Large intestine (tissue), 3 donors: ENCODE data around the gene UBXN7. TPM values are rescaled to one million over a fixed set of nuclear protein-coding genes. Genes with fewer than 3 reads are reported as not detected.
"Not testable (repeated sequence)": the region's sequence is repeated elsewhere in the genome, so short reads cannot be mapped to it uniquely, and the experiment has no call there.

Source experiments
- DNase-seq, 2 donors: peaks; one replicate each; pipeline versions ENCODE4 v3.0.0 to v3.0.0-alpha.2; 2013
- H3K27ac ChIP-seq: one replicate; pipeline ENCODE4 v1.5.1; 2013; ENCODE audit warnings: low read length
- H3K27me3 ChIP-seq: 2 replicates; pipeline ENCODE4 v1.6.1; 2013; ENCODE audit warnings: low read length; ENCODE audit not compliant: control insufficient read depth, insufficient read depth
- H3K36me3 ChIP-seq: 2 replicates; pipeline ENCODE4 v1.6.1; 2013; ENCODE audit warnings: low read length; ENCODE audit not compliant: control insufficient read depth, insufficient read depth
- H3K4me1 ChIP-seq: one replicate; pipeline ENCODE4 v1.6.1; 2013; ENCODE audit warnings: low read length; ENCODE audit not compliant: control insufficient read depth, insufficient read depth
- H3K4me3 ChIP-seq: one replicate; pipeline ENCODE4 v1.5.1; 2013; ENCODE audit warnings: low read length
- H3K9me3 ChIP-seq: one replicate; pipeline ENCODE4 v1.6.1; 2013; ENCODE audit warnings: mild to moderate bottlenecking, low read depth, low read length, moderate library complexity; ENCODE audit not compliant: control insufficient read depth
- WGBS: methylation state at CpG from one replicate; pipeline ENCODE4 v1.1.5; 2013; ENCODE audit warnings: low lambda C conversion rate; ENCODE audit not compliant: insufficient coverage; 5-methylcytosine and 5-hydroxymethylcytosine counted together
- polyA plus RNA-seq: library from polyadenylated mRNA; unstranded; fragments of 120-200 nt; gene quantifications from one replicate; pipeline ENCODE4 v1.2.1, GENCODE V29; 2013

UBXN7 gene
- polyA plus RNA-seq, 1 donor: 25.5 TPM

DNA sequence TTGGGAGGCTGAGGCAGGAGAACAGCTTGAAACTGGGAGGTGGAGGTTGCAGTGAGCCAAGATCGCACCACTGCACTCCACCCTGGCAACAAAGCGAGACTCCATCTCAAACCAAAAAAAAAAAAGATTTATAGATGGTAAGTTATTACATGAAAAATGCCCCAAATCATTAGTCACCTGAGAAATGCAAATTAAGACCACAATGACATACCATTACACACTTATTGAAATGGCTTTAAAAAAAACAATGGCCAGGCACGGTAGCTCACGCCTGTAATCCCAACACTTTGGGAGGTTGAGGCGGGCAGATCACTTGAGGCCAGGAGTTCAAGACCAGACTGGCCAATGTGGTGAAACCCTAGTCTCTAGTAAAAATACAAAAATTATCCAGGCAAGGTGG is 10.6 kb downstream of the UBXN7 start:
- H3K4me3 ChIP-seq, H3K4me1 ChIP-seq, H3K27ac ChIP-seq, H3K27me3 ChIP-seq, DNase-seq, H3K36me3 ChIP-seq, H3K9me3 ChIP-seq: not testable (repeated sequence)
- no CpG with 5 or more reads among the region's 5 CpGs for WGBS

DNA sequence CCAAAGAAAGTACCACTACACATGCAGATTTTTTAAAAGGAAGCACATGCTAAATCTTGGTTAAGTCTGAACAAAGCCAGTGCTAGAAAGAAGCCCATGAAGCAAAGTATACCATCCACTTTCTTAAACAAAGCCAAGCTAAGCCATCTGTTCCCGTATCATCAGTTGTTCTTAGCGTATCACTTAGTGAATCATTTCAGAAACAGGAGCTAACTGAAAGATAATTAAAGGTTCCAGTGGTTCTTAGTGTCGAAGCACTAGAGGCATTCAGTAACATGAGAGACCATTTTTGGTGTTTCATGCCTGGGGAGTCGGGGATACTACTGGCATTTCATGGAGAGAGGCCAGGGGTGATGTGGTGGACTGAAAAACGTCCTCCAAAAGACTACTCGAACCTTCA is 12.8 kb downstream of the UBXN7 start:
- Histone ChIP-seq H3K4me1 (no peaks in the 10 kb centered on the region), H3K27me3 (no peaks in the 10 kb centered on the region), H3K27ac (no peak overlapping the region), H3K4me3 (no peak overlapping the region), H3K36me3 (no peaks in the 10 kb centered on the region), H3K9me3 (no peaks in the 10 kb centered on the region)
- no peak for DNase-seq
- no CpG with 5 or more reads among the region's 6 CpGs for WGBS

DNA sequence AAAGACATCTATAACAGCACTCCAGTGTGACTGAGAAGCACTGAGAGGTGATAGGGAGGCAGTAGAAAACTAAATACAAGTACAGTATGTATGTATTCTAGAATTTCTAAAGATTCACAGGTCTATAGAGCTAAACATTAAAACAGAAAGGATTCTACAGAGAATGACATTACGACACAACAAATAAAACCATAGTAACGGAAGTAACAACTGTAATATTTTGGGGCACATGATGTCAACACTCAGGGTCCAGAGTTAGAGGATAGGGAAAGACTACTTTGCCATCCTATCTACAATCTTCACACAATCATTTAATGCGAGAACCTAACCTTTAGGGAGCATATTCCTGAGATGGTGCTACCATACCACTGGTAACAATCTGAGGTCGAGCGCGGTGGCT is 13.6 kb downstream of the UBXN7 start:
- H3K9me3 ChIP-seq: no peaks in the 10 kb centered on the region
- 100% methylated on average over 2 of the region's 6 CpGs for WGBS
- H3K27me3 ChIP-seq: no peaks in the 10 kb centered on the region
- H3K4me1 ChIP-seq: no peaks in the 10 kb centered on the region
- no peak overlapping the region for H3K4me3 ChIP-seq
- no peak for DNase-seq
- H3K27ac ChIP-seq: no peak overlapping the region
- no peaks in the 10 kb centered on the region for H3K36me3 ChIP-seq

DNA sequence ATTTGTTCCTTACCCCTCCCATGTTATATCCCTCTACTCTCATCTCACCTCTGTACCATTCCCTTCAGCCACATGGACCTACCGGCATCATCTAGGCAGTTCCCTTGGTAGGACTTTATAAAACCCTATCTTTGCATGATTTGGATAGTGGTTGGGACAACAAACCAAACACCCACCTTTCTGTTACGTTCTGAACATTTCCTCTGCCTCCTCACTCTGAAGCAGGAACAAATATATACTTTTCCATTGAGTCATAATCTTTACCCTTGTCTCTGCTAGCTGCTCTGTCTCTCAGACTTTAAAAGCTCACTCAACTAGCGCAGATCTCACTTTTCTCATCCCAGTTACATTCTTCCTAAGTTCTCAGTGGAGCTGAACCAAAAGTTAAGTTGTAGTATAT is 17.8 kb downstream of the UBXN7 start:
- 93% methylated on average over 3 of the region's 3 CpGs for WGBS
- Histone ChIP-seq H3K4me3 (no peak overlapping the region), H3K4me1 (no peaks in the 10 kb centered on the region)

DNA sequence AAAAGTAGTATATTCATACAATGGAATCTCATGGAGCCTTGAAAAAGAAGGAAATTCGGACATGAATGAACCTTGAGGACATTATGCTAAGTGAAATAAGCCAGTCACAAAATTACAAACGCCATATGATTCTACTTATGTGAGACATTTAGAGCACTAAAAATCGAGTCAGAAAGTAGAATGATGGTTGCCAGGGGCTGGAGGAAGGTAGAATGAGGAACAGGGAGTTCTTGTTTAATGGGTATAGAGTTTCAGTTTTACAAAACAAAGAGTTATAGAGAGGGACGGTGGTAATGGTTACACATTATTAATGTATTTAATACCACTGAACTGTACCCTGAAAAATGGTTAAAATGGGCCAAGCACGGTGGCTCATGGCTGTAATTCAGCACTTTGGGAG is 19.5 kb downstream of the UBXN7 start:
- H3K27ac ChIP-seq: no peak overlapping the region
- WGBS: no CpG with 5 or more reads among the region's 5 CpGs

More for the DNA sequence above, 17.8 kb downstream of the UBXN7 start:
- Histone ChIP-seq H3K9me3 (peaks cover 3% of the 10 kb centered on the region), H3K36me3 (no peaks in the 10 kb centered on the region), H3K27me3 (no peaks in the 10 kb centered on the region), H3K27ac (no peak overlapping the region)
- DNase-seq: no peak

DNA sequence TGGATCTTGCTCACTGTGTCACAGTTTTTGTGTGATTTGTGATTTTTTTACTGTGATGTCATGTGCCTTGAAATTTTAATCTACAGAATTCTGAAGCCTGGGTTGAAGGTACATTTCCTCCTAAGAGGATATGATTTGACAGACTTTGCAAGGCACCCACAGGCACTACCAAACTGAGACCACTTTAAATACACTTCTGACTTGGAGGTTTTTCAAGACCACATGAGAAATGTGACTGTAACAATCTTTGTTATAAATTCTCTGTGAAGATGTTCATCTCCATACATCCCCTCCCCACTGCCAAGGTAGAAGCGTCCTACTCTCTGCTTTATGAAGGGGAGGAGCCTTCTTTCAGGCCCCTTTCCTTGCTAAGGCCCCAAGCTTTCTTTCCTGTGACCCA is 22.8 kb downstream of the UBXN7 start:
- Histone ChIP-seq H3K9me3 (peaks cover 3% of the 10 kb centered on the region), H3K4me1 (no peaks in the 10 kb centered on the region), H3K36me3 (peaks cover 19% of the 10 kb centered on the region), H3K27me3 (no peaks in the 10 kb centered on the region), H3K27ac (no peak overlapping the region), H3K4me3 (no peak overlapping the region)
- no peak for DNase-seq
- WGBS: no CpG with 5 or more reads among the region's 1 CpG

More for the DNA sequence above, 19.5 kb downstream of the UBXN7 start:
- Histone ChIP-seq H3K4me3 (no peak overlapping the region), H3K27me3 (no peaks in the 10 kb centered on the region), H3K9me3 (peaks cover 3% of the 10 kb centered on the region), H3K36me3 (no peaks in the 10 kb centered on the region), H3K4me1 (no peaks in the 10 kb centered on the region)
- DNase-seq: no peak

DNA sequence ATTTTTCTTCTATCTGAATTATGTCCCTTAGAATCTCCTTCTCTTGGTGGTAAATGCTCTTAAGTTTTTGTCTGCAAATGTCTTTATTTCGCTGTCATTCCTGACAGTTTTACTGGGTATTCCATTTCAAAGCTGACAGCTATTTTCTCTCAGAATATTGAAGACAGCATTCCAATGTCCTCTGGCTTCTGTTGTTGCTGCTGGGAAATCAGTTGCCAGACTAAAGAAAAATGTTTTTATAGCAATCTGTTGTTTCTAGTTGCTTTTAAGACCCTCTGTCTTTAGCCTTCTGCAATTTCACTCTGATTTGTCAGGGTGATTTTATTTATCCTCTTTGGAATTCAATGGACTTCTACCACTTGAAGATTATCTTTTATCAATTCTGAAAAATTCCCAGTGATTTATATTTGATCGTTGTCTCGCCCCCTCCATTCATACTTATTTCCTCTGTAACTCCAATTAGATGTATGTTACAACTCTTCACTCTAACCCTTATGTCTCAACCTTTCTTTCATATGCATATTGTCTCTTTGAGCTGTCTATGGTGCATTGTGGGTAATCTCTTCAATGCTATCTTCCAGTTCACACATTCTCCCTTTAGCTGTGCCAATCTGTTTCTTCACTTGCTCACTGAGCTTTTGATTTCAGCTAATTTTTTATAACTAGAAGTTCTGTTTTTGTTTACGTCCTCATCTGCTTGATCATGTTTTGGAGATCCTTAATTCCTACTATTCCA is 23.5 kb downstream of the UBXN7 start:
- no peaks in the 10 kb centered on the region for H3K27me3 ChIP-seq
- WGBS: 94% methylated on average over 2 of the region's 4 CpGs

DNA sequence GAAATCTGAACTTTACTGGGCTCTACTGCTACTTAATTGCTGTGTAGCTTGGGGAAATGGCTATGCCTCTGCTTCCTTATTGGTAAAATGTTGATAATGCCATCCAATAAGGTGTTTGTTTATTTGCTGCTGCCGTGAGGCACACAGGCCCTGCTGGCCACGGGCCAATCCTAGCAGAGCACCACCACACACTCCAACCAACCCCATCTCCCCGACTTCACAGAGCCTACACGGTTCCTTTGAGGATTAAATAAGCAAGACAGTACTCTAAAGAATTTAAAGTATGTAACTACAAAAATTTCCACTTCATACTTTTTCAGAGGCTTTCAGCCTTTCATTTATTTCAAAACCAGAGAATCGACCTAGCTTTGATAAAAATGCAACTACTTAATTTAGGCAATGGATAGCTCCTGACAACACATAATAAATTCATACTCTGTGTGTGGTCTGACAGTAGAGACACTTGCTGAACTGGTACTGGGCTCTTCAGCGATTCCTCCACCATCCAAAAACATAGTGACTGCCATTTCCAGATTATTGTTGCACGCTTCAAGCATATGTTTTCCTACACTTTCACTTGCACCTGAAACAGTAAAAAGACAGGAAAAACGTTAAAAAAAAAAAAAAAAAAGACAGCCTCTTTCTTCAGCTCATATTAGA is 25.3 kb downstream of the UBXN7 start:
- no peak overlapping the region for H3K27ac ChIP-seq
- no peak overlapping the region for H3K4me3 ChIP-seq
- WGBS: 100% methylated on average over 1 of the region's 8 CpGs

More for the DNA sequence above, 23.5 kb downstream of the UBXN7 start:
- DNase-seq: no peak
- no peak overlapping the region for H3K27ac ChIP-seq
- no peak overlapping the region for H3K4me3 ChIP-seq
- peaks cover 3% of the 10 kb centered on the region for H3K9me3 ChIP-seq
- H3K36me3 ChIP-seq: peaks cover 19% of the 10 kb centered on the region
- H3K4me1 ChIP-seq: no peaks in the 10 kb centered on the region

DNA sequence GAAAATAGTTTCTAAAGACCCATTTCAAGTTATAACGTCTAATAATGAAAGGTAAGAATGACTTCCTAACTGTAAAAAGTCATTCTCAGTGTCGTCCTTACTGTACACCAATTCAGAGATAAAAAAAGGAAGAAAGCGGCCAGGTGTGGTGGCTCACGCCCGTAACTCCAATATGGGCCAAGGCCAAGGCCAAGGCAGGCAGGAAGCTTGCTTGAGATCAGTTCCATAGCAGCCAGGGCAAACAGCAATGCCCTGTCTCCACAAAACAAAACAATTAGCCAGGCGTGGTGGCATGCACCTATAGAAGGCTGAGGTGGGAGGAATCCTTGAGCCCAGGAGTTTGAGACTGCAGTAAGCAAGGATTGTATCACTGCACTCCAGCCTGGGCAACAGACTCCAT is 31.9 kb downstream of the UBXN7 start:
- Histone ChIP-seq H3K36me3 (peaks cover 49% of the 10 kb centered on the region), H3K4me1 (no peaks in the 10 kb centered on the region), H3K9me3 (no peaks in the 10 kb centered on the region), H3K27me3 (no peaks in the 10 kb centered on the region), H3K27ac (no peak overlapping the region), H3K4me3 (no peak overlapping the region)
- WGBS: no CpG with 5 or more reads among the region's 6 CpGs
- DNase-seq: no peak

More for the DNA sequence above, 25.3 kb downstream of the UBXN7 start:
- DNase-seq: no peak
- H3K27me3 ChIP-seq: no peaks in the 10 kb centered on the region
- peaks cover 3% of the 10 kb centered on the region for H3K9me3 ChIP-seq
- peaks cover 21% of the 10 kb centered on the region for H3K36me3 ChIP-seq
- no peaks in the 10 kb centered on the region for H3K4me1 ChIP-seq

DNA sequence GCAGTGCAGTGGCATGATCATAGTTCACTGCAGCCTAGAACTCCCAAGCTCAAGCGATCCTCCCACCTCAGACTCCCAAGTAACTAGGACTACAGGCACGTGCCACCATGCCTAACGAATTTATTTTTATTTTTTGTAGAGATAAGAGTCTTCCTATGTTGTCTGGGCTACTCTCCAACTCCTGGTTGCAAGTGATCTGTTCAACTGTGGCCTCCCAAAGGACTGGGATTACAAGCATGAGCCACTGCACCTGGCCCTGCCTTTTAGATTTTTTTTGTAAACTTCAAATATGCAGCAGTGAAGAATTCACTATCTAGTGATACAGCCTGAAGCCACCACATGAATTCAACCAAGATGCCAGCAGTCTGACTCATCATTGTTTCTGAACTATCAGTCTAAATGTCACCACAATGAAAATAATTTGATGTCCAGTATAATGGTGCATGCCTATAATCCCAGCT is 32.7 kb downstream of the UBXN7 start:
- H3K4me1 ChIP-seq: no peaks in the 10 kb centered on the region
- H3K4me3 ChIP-seq: no peak overlapping the region
- H3K36me3 ChIP-seq: peaks cover 41% of the 10 kb centered on the region
- 92% methylated on average over 2 of the region's 3 CpGs for WGBS
- no peaks in the 10 kb centered on the region for H3K27me3 ChIP-seq
- H3K27ac ChIP-seq: no peak overlapping the region
- no peak for DNase-seq
- H3K9me3 ChIP-seq: no peaks in the 10 kb centered on the region
